ENCODE measurements around the gene KY.

- TF ChIP-seq CTCF (IDR thresholded peaks at IDR 0.05) (no peak), POLR2A (IDR thresholded peaks at IDR 0.05) (no peak)
Observed at GRCh38 chr3:134667956-134668355, 17.1 kb upstream of the KY start.

Measured in adrenal gland (tissue), 5 donors.